ENCODE measurements around the gene MMP19. TPM values are rescaled to one million over a fixed set of nuclear protein-coding genes. Genes with fewer than 3 reads are reported as not detected.

Gene MMP19
- total RNA-seq (1 to 10 TPM in 4 of 6 donors, under 1 TPM in 2; 0.63 to 6.8 (median 1.8) TPM), polyA plus RNA-seq (1 to 10 TPM; 4.3 to 7.5 TPM)

- FAIRE-seq, result no peak
- Histone ChIP-seq H3K27ac (no peak within 1 kb of the TSS), H3K4me1 (no peaks in the 10 kb centered on the region), H3K36me3 (no peaks in the 10 kb centered on the region), H3K9me3 (no peaks in the 10 kb centered on the region), H3K4me3 (peak within 1 kb of the TSS in 1 of 4 donors; percentile 12), H3K27me3 (no peaks in the 10 kb centered on the region)
- 62 to 66% methylated on average over 8 to 10 of the region's 10 CpGs for WGBS, 2 donors
- peak in 3 of 4 donors; percentile 51 to 55 (median 53) for ATAC-seq
- DNase-seq, result no peak
- intact Hi-C loops (cut with DNase I), result no loop called here
- no peak for TF ChIP-seq CTCF (IDR thresholded peaks at IDR 0.05)
Observed at GRCh38 chr12:55842681-55843429, at the start of gene MMP19. Gene MMP19 (minus strand): TSS chr12:55842936. CDS start chr12:55842830, 106 bp downstream.

GRCh38 chr12:55891310-55891709, 48.6 kb upstream of the MMP19 start:
- DNase-seq (no peak), FAIRE-seq (no peak), ATAC-seq (no peak)
- no peaks in the 10 kb centered on the region for H3K27me3 ChIP-seq
- H3K27ac ChIP-seq, result no peak overlapping the region
- no peaks in the 10 kb centered on the region for H3K4me1 ChIP-seq
- intact Hi-C loops (cut with DNase I), result no loop called here
- no peaks in the 10 kb centered on the region for H3K36me3 ChIP-seq
- H3K4me3 ChIP-seq, result no peak overlapping the region
- WGBS, 2 donors, result 83 to 91% methylated on average over 4 of the region's 4 CpGs
- no peaks in the 10 kb centered on the region for H3K9me3 ChIP-seq
- no peak for TF ChIP-seq CTCF (IDR thresholded peaks at IDR 0.05)

- no peaks in the 10 kb centered on the region for H3K27me3 ChIP-seq
- H3K9me3 ChIP-seq, result no peaks in the 10 kb centered on the region
- H3K27ac ChIP-seq, result no peak overlapping the region
- intact Hi-C loops (cut with DNase I), result no loop called here
- no peak for TF ChIP-seq CTCF (IDR thresholded peaks at IDR 0.05)
- 80 to 92% methylated on average over 1 of the region's 1 CpG for WGBS, 2 donors
- FAIRE-seq, result no peak
- H3K4me3 ChIP-seq, result no peak overlapping the region
- DNase-seq, result no peak
- no peak for ATAC-seq
- H3K36me3 ChIP-seq, result no peaks in the 10 kb centered on the region
- no peaks in the 10 kb centered on the region for H3K4me1 ChIP-seq
Observed at GRCh38 chr12:55885113-55885512, 42.4 kb upstream of the MMP19 start.

- H3K4me3 ChIP-seq, result no peak overlapping the region
- TF ChIP-seq CTCF (IDR thresholded peaks at IDR 0.05), result no peak
- ATAC-seq (no peak), DNase-seq (no peak), FAIRE-seq (no peak)
- no peak overlapping the region for H3K27ac ChIP-seq
- no peaks in the 10 kb centered on the region for H3K27me3 ChIP-seq
- intact Hi-C loops (cut with DNase I), result no loop called here
- H3K4me1 ChIP-seq, result no peaks in the 10 kb centered on the region
- H3K9me3 ChIP-seq, result no peaks in the 10 kb centered on the region
- H3K36me3 ChIP-seq, result no peaks in the 10 kb centered on the region
Observed at GRCh38 chr12:55877824-55878223, 35.1 kb upstream of the MMP19 start.

- H3K27ac ChIP-seq, result no peak overlapping the region
- ATAC-seq, result no peak
- 72 to 86% methylated on average over 4 of the region's 4 CpGs for WGBS, 2 donors
- H3K27me3 ChIP-seq, result no peaks in the 10 kb centered on the region
- H3K4me3 ChIP-seq, result no peak overlapping the region
- H3K9me3 ChIP-seq, result no peaks in the 10 kb centered on the region
- FAIRE-seq, result no peak
- no peak for TF ChIP-seq CTCF (IDR thresholded peaks at IDR 0.05)
- H3K4me1 ChIP-seq, result no peaks in the 10 kb centered on the region
- intact Hi-C loops (cut with DNase I), result no loop called here
- H3K36me3 ChIP-seq, result no peaks in the 10 kb centered on the region
- DNase-seq, result no peak
Observed at GRCh38 chr12:55875704-55876467, 33.1 kb upstream of the MMP19 start.

Data from pancreas (tissue), 10 donors.